Activated T-cell treated with anti-CD3 and anti-CD28 coated beads for 48 hours (primary cell): ENCODE results near the gene TFB2M.
"Not testable (repeated sequence)": the region's sequence is repeated elsewhere in the genome, so short reads cannot be mapped to it uniquely, and the experiment has no call there.

ENCODE experiments used
- DNase-seq: peaks from one replicate; pipeline ENCODE4 v3.0.0-alpha.2; 2020; ENCODE audit warnings: low read depth

The TFB2M gene, protein sequence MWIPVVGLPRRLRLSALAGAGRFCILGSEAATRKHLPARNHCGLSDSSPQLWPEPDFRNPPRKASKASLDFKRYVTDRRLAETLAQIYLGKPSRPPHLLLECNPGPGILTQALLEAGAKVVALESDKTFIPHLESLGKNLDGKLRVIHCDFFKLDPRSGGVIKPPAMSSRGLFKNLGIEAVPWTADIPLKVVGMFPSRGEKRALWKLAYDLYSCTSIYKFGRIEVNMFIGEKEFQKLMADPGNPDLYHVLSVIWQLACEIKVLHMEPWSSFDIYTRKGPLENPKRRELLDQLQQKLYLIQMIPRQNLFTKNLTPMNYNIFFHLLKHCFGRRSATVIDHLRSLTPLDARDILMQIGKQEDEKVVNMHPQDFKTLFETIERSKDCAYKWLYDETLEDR

DNA sequence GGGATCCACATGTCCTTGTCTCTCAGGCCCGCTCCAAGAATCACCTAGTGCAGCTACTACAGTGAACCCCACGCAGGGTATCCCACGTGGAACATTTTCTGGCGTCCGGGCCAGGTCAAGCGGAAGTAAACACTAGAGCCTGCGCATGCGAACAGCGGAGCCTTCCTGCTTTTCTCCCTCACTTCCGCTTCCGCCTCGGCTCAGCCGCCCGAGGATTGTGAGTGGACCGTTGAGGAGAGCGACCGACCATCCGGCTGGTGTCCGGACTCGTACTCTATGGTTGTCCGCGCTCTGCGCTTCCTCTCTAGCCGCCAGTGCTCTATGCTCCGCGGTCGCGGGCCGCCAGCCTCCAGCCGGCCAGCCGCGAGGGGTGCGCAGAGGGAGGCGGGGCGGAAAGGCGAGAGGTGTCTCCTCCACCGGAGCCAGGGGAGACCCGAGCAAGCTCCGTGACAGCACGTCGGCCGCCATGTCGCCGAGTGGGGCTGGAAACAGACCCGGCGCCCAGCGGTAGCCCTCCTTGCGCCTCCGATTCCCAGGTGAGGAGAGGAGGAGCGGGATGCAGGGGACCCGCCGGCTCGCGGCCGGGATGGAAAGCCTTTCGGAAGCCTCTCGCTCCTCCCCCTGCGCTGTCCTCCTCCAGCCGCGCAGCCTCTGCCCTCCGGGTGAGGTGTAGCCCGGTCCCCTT, at the start of gene TFB2M, which contains the start of gene CNST:
TFB2M (minus strand) TSS at position 134 of the 685 bp plus-strand sequence; CDS start at position 11, 123 bp downstream.
CNST (plus strand) TSS at position 329 of the 685 bp plus-strand sequence. CDS start 25,107 bp downstream, outside the sequence.
- peak; percentile 96 for DNase-seq

DNA sequence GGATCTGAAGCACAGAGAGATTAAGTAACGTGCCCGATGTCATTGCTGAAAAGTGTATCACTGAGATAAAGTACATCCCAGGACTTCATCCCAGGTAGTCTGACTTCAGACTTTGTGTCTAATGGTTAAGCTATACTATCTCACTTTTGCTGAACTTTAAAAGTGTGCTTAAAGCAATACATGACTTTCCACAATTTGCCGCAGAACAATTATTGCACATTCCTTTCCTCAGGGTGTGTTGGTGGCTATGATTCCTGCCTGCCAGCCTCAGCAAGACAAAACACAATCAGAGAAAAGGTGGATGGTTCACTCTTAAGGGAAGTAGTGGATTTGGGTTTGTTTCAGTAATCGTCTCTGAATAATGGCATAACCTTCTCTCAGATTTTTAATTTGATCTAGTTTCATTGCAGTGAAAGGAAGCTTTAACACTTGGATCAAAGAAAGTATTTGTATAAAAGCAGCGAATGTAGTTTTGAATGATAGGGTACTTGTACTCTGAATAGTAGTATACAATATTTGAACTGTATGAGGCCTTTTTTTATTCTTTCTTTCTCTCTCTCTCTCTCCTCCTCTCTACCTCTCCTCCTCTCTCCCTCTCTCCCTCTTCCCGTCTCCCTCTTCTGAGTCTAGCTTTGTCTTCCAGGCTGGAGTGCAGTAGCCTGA, 47.2 kb upstream of the TFB2M start:
- no peak for DNase-seq

DNA sequence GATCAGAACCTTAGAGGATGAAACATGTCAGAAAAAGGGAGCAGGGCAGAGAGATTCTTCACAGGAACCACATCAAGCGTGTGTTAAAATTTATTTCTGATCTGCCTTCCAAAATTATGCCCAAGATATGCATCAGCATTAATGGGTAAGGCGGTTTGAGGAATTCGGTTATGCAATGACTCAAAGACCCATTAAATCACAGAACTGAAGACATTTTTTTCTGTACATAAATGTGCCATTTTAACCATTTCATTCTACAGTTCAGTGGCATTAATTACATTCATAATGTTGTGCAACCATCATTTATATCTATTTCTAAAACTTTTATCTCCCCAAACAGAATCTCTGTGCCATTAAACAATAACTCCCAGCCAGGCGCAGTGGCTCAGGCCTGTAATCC, 43.6 kb upstream of the TFB2M start:
- no peak for DNase-seq

DNA sequence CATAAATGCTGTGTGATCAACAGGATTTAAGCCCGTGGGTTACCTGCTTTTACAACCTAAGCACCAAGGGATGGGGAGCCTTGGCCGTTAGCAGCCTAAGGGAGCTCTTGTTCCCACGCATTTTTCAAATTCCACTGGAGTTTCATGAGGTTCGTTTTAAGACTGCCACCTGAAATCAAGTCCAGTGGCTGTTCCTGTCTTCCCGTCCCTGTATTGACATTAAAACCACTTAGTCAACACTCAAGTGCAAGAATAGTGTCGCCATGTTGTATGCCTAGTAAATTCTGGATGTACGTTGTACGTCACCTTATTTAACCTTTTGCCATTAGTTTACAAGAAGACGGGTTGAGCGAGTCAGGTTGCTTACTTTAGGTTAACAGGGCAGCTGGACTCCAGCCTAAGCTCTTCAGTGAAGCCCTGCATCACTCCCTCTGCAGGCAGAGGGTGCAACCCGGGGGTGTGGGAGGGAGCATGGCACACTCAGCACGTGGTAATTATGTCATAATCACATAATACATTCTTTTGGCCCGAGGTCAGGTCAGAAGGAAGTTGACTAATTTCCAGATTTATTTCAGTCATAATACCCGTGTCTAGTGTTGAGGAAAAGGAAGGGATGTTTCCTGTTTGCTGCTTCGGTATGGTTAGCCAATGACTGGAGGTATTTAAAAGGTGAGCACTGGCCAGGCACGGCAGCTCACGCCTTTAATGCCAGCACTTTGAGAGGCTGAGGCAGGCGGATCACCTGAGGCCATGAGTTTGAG, 42.7 kb upstream of the TFB2M start:
- DNase-seq, result peak; percentile 19

DNA sequence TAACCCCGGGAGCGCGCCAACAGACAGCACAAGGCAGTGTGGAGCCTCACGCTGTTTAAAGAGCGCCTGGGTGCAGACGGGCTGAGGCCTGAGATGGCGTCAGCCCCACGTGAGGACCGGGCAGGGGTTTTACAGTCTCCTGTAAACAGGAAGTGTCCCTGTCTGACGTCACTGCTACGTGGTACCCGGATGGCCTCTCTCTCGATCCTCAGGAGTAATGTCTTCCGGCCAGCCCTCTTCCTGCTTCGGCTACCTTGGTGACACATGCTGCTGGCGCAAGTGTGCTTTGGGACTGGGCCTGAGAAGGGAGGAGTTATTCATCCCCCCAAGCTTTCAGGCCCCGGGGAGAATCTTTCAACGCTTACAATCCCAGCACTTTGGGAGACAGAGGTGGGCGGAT, 41.4 kb upstream of the TFB2M start:
- DNase-seq, result no peak

DNA sequence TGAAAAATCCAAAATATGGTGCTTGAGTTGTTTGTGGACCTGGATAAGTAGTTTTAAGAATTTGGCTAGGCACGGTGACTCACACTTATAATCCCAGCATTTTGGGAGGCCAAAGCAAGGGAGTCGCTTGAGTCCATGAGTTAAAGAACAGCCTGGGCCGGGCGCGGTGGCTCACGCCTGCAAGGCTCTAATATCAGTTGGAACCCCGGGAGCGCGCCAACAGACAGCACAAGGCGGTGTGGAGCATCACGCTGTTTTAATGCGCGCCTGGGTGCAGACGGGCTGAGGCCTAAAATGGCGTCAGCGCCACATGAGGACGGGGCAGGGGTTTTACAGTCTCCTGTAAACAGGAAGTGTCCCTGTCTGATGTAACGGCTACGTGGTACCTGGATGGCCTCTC, 39.2 kb upstream of the TFB2M start:
- not testable (repeated sequence) for DNase-seq

DNA sequence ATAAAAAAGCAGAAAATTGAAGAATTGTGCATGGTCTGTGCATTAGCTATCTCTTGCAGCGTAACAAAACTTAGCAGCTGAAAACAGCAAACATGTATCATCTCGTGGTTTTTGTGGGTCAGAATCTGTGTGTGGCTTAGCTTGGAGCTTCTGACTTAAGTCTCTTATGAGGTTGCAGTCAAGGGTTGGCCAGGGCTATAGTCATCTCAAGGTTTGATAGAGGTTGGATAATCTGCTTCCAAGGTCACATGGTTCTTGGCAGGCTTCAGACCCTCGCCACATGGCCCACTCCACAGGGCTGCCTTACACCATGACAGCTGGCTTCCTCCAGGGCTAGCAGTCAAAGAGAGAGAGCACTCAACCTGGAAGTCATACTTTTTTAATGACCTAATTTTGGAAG, 36.1 kb upstream of the TFB2M start:
- no peak for DNase-seq

DNA sequence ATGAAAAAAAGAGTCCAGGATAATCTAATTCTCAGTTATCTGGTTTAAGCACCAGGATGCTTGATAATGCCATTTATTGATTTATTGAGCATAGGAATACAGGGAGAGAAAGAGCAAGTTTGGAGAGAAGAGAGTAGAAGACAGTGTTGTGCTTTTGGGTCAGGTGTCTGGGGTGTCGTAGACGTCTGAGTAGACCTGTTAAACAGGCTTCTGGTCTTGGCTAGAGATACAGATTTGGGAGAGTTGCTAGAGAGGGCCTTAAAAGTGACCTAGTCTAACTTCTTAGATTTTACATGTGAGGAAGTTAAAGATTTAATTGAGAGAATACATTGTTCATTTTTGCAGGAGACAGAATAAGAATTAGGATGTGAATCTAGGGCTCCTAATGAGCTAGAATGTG, 34.5 kb upstream of the TFB2M start:
- DNase-seq, result no peak

DNA sequence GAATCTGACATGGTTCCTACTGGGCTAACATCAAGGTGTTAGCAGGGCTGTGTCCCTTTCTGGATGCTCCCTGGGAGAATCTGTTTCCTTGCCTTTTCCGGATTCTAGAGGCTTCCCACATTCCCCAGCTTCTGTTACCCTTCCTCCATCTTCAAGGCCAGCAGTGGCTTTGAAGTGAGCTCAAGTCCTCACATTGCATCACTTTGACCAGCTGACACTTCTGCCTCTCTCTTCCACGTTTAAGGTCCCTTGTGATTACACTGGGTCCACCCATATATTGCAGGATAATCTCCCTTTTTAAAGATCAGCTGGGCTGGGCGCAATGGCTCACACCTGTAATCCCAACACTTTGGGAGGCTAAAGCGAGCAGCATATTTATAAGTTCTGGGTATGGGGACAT, 33.3 kb upstream of the TFB2M start:
- DNase-seq, result no peak

DNA sequence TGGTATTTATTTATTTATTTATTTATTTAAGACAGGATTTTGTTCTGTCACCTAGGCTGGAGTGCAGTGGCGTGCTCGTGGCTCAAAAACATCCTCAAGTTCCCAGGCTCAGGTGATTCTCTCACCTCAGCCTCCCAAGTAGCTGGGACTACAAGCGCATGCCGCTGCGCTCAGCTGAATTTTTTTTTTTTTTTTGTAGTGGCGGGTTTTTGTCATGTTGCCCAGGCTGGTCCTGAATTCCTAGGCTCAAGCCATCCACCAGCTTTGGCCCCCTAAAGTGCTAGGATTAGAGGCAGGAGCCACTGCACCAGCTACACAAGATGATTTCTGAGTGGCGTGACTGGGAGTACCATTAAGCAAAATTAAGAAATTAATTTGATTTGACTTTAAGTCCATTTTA, 31.9 kb upstream of the TFB2M start:
- no peak for DNase-seq

DNA sequence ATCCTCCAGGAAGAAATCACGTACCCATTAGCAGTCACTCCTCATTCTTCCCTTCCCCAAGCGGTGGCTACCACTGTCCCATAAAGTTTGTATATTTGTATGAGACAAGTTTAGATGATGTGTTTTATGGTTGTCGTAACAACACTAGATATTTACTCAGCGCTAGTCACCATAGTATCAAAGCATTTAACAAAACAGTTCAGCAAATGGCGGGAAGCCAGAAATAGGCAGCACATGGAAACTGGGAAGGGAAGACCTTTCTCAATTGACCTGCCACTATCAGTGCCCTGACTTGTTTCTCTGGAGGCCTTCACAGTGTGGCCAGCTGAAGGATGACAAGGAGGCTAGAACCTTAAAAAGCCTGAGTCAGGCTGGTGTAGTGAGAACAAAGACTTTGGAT, 31.3 kb upstream of the TFB2M start:
- no peak for DNase-seq

DNA sequence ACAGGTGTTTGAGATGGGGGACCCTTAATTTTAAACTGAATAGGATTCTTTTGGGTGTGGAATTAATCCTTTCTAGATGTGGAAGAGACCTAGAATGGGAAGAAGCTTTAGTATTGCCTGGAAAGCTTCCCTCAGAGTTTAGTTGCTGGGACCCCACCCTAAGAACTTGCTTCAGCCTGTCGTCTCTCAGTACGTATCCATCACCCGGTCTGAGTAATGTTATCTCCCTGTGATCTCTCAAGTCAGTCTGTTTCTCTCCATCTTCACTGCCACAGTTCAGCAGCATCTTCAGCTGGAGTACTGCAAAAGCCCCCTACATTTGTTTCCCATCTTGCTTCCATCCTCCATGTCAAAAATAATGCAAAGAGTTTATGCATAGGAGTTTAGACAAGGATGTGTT, 29.1 kb upstream of the TFB2M start:
- DNase-seq, result no peak

DNA sequence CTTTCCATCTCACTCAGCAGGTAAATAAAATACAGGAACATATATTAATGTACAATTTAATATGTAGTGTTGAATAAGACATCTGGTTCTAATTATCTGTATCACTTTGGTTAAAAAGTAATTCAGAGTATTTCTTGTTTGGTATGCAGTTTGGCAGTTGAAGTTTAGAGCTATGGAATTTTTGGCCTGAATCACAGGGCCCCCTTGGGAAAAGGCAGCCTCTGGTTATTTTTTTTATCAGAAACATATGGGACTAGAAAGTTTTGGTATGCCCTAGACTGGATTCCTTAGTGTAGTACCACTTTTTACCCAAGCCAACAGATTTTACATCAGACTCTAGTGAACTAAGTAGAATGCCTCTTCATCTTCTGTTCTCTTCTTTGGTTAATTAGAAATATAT, 26.6 kb upstream of the TFB2M start:
- DNase-seq, result no peak

DNA sequence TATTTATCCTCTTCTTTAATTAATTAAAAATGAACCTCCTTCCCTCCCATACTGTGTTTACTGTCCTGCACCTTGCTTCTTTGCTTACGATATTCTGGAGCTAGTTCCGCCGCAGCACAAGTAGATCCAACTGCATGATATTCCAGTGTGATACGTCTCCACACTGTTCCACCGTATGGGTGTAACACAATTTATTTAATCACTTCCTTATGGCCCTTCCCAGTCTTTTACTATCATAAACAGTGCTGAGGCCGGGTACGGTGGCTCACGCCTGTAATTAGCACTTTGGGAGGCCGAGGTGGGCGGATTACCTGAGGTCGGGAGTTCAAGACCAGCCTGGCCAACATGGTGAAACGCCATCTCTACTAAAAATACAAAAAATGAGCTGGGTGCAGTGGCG, 25.9 kb upstream of the TFB2M start:
- DNase-seq, result no peak

DNA sequence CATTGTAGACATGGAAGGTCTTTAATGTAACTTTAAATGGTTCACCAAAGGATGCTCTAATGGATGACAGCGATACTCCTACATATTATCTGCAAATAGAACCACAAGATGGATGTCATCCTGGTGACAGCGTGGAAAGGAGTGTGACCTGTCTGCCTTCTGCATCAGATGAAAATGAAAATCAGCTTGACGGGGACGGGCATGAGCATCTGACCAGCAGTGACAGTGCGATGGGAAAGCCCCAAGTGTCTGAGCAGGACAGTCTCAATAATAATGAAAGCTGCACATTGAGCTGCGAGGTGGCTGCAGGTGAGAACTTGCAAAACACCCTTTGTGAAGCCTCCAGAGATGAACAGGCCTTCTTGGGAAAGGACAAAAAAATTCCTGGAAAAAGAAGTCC, 25.4 kb upstream of the TFB2M start:
- DNase-seq, result no peak

DNA sequence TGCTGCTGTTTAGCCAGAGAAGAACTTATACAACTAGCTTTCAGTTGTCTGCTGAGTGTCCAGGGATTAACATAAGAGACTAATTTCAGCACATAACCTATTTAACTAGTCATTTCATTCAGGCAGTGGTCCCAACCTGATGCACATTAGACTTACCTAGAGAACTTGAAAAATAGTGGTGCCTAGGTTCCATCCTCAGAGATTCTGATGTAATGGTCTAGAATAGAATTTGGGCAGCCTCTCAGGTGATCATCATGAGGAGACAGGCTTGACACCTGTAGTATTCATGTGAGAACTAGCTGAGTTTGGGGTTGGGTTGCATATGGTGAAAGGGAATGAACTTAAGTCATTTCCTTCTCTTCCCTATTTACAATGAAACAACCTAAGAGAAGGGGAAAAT, 25.0 kb upstream of the TFB2M start:
- no peak for DNase-seq

DNA sequence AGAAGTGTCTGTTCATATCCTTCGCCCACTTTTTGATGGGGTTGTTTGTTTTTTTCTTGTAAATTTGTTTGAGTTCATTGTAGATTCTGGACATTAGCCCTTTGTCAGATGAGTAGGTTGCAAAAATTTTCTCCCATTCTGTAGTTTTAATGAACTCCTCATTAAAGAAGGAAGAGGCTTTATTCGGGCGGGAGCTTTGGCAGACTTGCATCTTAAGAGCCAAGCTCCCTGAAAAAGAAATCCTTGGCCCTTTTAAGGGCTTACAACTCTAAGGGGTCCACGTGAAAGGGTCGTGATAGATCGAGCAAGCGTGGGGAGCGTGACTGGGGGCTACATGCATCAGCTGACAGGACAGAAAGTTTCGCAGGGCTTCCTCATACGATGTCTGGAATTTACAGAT, 23.9 kb upstream of the TFB2M start:
- DNase-seq, result not testable (repeated sequence)

DNA sequence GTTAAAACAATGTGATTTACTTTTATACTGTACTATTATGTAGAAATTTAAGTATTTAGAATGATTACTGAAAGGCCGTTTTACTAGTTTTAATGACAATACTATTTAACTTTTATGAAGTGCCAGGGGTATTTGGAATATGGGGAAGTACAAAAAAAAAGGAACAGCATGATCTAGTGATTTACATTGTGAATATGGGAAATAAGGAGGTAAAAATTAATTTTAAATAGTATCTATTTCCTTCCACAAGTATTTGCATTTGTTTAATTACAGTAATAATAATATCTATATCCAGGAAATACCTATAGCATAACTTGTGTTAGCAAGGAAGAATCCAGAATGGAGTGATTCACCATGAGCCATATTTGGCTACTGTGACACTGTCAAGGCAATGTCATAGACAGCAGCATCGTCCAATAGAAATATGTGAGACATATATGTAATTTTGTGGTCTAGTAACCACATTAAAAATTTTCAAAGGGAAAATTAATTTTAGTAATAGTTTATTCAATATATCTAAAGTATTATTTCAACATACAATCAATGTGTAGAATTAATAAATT, 22.2 kb upstream of the TFB2M start:
- no peak for DNase-seq

DNA sequence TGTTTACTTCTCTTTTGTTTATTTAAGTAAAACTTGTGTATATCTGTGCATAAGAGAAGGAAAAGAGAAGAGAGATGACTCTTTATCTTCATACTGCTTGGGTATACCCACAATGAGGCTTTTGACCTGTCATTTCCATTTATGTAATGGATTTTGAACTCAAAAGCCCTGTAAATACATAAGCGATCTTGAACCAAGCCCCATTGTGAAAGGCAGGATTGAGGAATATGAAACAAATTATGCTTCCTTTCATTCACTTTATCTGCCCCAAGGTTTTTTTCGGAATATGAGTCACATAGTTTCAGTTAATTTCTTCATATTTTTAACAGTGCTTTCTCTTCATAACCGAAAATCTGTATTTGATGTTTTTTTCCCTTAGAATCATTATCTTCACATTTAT, 21.5 kb upstream of the TFB2M start:
- DNase-seq, result no peak

DNA sequence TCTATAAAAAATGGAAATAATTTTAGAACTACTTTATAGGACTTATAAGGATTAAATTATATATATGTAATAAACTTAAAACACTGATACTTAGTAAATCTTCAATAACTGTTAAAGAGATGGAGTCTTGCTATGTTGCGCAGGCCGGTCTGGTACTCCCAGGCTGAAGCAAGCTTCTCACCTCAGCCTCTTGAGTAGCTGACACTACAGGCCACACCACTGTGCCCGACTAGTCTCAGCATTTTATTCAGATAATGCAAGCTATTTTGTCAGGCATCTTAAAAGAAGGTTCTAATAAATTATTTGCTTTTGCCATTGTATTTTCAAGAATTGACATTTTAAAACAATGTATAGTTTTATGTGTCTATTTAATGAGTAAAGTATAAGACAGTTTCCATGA, 21.0 kb upstream of the TFB2M start:
- DNase-seq, result no peak

DNA sequence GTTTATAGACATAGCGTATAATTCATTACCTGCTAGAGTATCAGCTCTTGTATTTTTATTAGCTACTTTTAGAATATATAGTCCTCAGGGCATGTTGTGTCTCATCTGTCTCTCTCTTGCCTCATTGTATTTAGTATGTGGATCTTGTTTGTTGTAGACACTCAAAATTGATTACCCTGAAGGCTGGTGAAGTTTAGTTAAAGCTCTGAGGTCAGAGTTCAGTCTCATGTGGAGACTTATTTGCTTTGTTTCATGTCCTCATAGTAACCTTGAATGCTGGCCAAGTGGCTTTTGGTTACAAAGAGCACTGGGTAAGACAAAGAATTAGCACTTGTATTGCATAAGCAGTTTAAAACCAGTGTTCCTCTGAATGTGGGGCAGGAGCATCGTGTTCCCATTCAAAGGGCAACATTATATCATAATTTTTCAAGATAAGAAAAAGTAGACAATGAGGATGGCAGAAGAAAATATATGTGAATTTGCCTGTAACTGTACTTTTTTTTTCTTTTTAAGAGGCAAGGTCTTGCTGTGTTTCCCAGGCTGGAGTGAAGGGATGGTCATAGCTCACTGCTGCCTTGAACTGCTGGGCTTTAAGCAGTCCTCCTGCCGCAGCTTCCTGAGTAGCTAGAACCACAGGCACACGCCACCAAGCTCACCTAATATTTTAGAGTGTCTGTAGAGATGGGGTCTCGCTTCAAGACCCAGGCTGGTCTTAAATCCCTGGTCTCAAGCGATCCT, 17.6 kb upstream of the TFB2M start:
- no peak for DNase-seq
